ENCODE results near the gene FMO1. TPM values are rescaled to one million over a fixed set of nuclear protein-coding genes. Genes with fewer than 3 reads are reported as not detected.

Gene FMO1
- total and polyA plus RNA-seq, 7 donors = 0.03 to 0.30 (median 0.24) TPM; not detected in 3

- ATAC-seq (no peak), DNase-seq (no peak)
- no peaks in the 10 kb centered on the region for H3K27me3 ChIP-seq (ENCODE audit: insufficient read depth in 3 of 3, low read length in 2 of 3)
- H3K4me3 ChIP-seq = no peak overlapping the region
- TF ChIP-seq, protein P1, sequence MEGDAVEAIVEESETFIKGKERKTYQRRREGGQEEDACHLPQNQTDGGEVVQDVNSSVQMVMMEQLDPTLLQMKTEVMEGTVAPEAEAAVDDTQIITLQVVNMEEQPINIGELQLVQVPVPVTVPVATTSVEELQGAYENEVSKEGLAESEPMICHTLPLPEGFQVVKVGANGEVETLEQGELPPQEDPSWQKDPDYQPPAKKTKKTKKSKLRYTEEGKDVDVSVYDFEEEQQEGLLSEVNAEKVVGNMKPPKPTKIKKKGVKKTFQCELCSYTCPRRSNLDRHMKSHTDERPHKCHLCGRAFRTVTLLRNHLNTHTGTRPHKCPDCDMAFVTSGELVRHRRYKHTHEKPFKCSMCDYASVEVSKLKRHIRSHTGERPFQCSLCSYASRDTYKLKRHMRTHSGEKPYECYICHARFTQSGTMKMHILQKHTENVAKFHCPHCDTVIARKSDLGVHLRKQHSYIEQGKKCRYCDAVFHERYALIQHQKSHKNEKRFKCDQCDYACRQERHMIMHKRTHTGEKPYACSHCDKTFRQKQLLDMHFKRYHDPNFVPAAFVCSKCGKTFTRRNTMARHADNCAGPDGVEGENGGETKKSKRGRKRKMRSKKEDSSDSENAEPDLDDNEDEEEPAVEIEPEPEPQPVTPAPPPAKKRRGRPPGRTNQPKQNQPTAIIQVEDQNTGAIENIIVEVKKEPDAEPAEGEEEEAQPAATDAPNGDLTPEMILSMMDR (IDR thresholded peaks at IDR 0.05) = no peak
- no peaks in the 10 kb centered on the region for H3K36me3 ChIP-seq (ENCODE audit: insufficient read depth in 1 of 2, low read depth in 1 of 2)
- WGBS, 3 donors = 90 to 93% (median 92%) methylated on average over 7 of the region's 7 CpGs
- no peaks in the 10 kb centered on the region for H3K9me3 ChIP-seq
- H3K4me1 ChIP-seq = no peaks in the 10 kb centered on the region
- intact Hi-C loops (cut with DNase I) = no loop called here
- H3K27ac ChIP-seq = no peak overlapping the region
Measured at GRCh38 chr1:171329251-171329650, 81.0 kb downstream of the FMO1 start.

- H3K27me3 ChIP-seq (ENCODE audit: insufficient read depth in 3 of 3, low read length in 2 of 3) = no peaks in the 10 kb centered on the region
- 79 to 84% (median 82%) methylated on average over 1 of the region's 1 CpG for WGBS, 3 donors
- TF ChIP-seq, protein P1 (IDR thresholded peaks at IDR 0.05) = no peak
- H3K9me3 ChIP-seq = no peaks in the 10 kb centered on the region
- no peak overlapping the region for H3K4me3 ChIP-seq
- H3K36me3 ChIP-seq (ENCODE audit: insufficient read depth in 1 of 2, low read depth in 1 of 2) = no peaks in the 10 kb centered on the region
- H3K27ac ChIP-seq = no peak overlapping the region
- DNase-seq (no peak), ATAC-seq (no peak)
- intact Hi-C loops (cut with DNase I) = no loop called here
- H3K4me1 ChIP-seq = no peaks in the 10 kb centered on the region
Measured at GRCh38 chr1:171334024-171334640, 85.8 kb downstream of the FMO1 start.

Other genes with a start within 250 kb of the FMO1 start
- 1 to 10 TPM in 2 of 4 donors, under 1 TPM in 2; 0.48 to 3.6 (median 1.6) TPM for gene FMO3, start 157.6 kb upstream of the FMO1 start, total RNA-seq
- gene FMO3, start 157.6 kb upstream of the FMO1 start, polyA plus RNA-seq = 1 to 10 TPM in 2 of 3 donors, under 1 TPM in 1; 0.92 to 1.6 (median 1.4) TPM
- gene FMO2, start 63.2 kb upstream of the FMO1 start, total RNA-seq = 10 to 100 TPM; 16.3 to 54.1 (median 17.8) TPM
- gene FMO2, start 63.2 kb upstream of the FMO1 start, polyA plus RNA-seq = 10 to 100 TPM in 1 of 3 donors, 1 to 10 TPM in 2; 6.9 to 17.2 (median 9.4) TPM
- gene FMO4, start 65.7 kb downstream of the FMO1 start, total RNA-seq = 1 to 10 TPM in 1 of 4 donors, under 1 TPM in 3; 0.59 to 1.7 (median 0.75) TPM
- 1 to 10 TPM in 1 of 3 donors, under 1 TPM in 2; 0.15 to 1.1 (median 0.61) TPM for gene FMO4, start 65.7 kb downstream of the FMO1 start, polyA plus RNA-seq
- 10 to 100 TPM; 50.8 to 71.4 (median 65.8) TPM for gene PRRC2C, start 237.0 kb downstream of the FMO1 start, total RNA-seq
- 10 to 100 TPM; 12.7 to 20.4 (median 19.1) TPM for gene PRRC2C, start 237.0 kb downstream of the FMO1 start, polyA plus RNA-seq